ENCODE measurements around the gene RPS3.

DNA sequence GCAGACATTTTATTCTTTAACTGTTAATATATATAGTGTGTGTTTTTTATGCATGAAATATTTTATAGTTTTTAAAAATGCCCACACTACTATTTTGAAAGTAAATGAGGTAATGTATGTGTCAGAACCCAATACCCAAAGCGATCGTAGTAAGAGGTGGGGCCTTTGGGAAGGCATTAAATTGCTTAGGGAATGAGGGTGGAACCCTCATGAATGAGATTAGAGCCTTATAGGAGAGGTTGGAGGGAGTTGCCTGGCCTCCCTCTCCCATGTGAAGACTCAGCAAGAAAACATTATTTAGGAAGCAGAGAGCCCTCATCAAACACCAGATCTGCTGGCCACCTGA lies 22.6 kb downstream of the RPS3 start:
- no peak for TF ChIP-seq CTCF (conservative IDR thresholded peaks at IDR 0.05 in 1 of 2, IDR thresholded peaks at IDR 0.05 in 1 of 2; ENCODE audit: extremely low read depth in 1 of 2, insufficient read depth in 1 of 2, low read depth in 1 of 2, low read length in 2 of 2)
- TF ChIP-seq EZH2 (IDR thresholded peaks at IDR 0.05; ENCODE audit: borderline replicate concordance, low read length), result no peak

All from mammary epithelial cell (primary cell).